HG02884 (cell line): ENCODE data around the gene FAM107B.
A peak's percentile ranks its signal among the peaks of the same experiment; 100 is the strongest.
"Not testable (repeated sequence)": the region's sequence is repeated elsewhere in the genome, so short reads cannot be mapped to it uniquely, and the experiment has no call there.

Experiments
- ATAC-seq: cut with Tn5 transposase; IDR thresholded peaks from one replicate; pipeline ENCODE4 v1.9.1; 2021; ENCODE audit warnings: mild to moderate bottlenecking, moderate library complexity; ENCODE audit not compliant: unreplicated experiment

FAM107B gene

DNA sequence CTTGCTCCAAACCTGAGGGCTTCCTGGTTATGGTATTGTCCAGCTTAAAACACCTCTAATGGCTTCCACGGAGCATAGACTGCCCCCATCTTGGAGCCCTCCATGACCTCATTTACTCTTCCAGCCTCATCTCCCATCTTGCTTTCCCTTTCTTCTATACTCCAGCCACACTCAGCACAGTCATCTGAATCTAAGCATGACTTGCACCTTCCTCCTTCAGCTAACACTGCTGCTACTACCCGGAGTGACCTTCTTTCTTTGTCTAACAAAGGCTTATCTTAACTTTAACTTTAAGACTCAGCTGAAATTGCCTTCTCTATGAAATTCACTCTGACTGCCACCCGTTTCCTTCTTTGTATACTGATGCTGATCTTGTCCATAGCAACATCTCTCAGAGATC is 135.1 kb downstream of the FAM107B start:
- ATAC-seq: no peak

DNA sequence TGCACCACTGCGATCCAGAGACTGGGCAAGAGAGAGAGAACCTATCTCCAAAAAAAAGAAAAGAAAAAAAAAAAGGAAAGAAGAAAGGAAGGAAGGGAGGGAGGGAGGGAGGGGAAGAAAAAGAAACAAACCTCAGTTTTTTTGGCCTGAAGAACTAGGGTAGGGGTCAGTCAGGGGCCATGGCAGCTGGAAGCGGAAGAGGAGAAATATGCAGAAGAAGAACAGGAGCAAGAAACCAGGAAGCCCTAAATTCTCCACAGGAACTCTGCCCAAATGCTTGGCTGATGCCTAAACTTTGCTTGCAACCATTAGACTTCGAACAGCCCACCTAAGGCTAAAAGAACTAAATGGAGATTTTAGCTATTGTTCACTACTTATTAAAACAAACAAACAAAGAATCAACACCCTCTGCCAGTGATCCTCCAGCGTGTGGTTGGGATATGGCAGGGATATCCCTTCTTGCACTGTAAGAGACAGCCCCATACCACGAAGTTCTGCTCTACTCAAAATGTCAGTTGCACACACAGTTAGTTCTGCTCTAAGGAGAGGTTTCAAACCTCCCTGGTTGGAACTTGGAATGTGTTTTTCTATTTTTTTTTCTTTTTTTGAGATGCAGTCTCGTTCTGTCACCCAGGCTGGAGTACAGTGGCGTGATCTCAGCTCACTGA is 139.5 kb downstream of the FAM107B start:
- ATAC-seq: no peak

GRCh38 chr10:14634572-14634971 is 140.1 kb downstream of the FAM107B start:
- not testable (repeated sequence) for ATAC-seq

DNA sequence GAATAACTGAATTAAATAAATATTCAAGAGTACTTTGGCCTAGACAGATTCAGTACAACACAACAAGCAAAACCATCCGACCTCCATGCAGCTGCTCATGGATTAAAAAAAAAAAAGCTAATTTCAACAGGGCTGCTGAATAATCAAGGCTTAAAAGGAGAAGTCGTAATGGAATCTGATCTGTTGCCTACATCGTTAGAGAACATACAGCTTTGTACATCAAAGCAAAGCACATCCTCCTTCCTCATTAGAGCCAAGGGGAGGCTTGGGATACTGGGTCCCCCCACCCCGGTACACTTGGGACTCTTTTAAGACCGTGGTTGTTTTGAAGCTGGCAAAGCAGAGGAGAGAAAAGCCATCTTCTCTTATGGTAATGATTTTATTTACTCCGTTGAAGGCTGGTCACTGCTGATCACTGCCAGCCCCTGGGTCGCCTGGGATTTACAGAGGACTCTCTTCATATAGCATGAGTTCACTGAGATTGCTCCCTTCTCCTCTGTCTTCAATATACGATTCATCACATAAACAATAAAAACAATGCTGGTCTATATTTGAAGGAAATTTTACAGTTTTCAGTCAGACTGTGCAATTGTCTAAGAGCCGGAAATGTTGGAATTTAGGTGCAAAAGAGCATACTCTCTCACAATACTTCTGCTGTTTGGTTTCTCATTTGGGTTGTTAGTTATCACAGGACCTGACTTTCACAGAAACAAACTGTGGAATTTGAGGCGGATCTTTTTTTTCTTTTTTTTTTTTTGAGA is 148.8 kb downstream of the FAM107B start:
- ATAC-seq: no peak

GRCh38 chr10:14625192-14625631 is 149.5 kb downstream of the FAM107B start:
- ATAC-seq: no peak

DNA sequence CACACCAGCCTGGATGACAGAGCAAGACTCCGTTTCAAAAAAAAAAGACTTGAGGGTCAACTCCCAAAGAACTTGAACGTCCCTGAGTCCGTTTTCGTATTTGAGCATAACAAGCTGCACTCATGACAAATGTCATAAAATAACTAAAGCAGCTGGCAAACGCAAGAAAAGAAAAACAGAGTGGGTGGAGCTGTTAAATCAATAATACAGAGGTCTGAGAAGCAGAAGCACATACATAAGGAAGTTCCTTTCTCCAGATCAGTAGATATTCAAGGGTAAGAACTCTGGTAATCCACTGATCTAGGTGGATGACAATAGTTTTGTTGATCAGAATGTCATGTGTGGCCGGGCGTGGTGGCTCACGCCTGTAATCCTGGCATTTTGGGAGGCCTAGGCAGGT is 150.1 kb downstream of the FAM107B start:
- ATAC-seq: no peak

DNA sequence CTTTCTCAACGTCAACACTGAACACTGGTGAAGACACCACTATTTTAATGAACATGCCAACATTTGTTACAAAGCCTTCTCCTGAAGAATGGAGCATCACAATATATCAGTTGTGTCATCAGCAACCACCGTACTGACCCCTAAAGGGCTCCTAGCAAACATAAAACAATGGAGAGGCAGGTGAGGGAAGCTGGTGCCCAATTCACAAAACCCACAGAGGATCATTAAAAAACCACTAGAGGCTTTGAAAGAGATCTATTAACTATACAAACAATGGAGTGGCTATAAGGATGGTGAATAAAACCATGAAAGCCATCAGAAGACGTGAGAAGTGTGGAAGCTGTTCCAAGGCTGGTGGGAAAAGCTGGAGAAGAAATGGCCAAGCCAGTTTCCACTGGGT is 150.8 kb downstream of the FAM107B start:
- no peak for ATAC-seq

DNA sequence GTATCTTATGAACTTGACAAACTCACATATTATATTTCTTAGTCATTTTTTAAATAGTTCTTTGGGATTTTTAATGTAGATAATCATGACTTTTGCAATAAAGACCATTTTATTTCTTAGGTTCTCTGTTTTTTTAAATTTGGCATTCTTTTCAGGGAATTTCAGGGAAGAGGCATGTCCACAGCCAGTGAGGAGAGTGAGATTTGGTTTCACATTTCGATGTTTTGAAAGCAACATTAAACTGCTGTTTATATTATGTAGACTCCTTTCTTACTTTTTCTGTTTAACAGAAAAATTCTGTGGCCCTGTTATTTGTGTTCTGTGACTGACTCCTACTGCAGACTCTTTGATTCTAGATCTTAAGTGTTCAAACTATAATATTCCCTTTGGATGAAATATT is 153.7 kb downstream of the FAM107B start:
- no peak for ATAC-seq

GRCh38 chr10:14618674-14619073 is 156.0 kb downstream of the FAM107B start:
- ATAC-seq: no peak

DNA sequence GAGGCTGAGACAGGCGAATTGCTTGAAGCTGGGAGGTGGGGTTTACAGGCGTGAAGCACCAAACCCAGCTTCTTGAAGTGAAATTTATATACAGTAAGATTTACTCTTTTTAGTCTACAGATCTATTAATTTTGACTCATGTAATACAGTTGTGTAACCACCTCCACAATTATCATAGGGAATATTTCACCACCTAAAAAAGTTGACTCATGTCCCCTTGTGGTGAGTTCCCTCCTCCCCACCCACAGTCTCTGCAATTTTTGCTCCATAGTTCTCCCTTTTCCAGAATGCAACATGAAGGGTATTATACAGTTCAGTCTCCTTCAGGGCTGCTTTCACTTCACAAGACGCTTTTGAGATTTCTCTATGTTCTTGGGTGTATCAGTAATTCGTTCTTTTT is 156.8 kb downstream of the FAM107B start:
- no peak for ATAC-seq

DNA sequence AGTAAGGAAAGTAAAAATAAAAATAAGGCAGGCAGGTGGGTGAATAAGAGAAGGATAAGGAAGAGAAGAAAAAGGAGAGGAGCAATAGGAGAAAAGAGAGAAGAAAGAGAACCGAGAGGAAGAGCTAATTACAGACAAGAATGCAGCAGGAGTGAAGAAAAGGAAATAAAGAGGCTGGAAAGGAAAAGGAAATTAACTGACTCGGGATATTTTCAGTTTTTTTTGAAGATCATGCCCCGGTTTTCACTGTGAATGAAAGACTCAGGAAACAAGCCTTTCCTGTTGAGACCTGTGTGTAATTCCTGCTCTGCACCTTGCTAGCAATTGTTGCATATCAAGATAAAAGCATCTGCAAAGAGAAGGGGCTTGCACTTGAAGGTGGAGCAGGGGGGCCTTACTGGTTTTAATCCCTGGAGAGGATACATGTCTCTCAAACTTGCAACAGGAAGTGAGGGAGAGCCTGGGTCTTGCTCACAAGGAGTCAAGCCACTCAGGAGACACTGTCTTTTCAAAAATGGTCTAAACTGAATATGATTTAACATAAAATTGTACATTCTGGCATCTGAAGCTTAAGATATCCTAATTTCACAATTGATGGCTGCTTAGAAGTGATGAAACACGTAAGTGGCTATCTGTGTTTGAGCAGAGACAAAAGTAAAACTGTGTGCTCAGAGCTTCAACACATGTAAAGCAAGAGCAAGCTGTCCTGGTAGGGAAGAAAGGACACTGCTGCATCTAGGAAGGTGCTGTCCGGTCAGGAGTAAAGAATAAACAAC is 157.6 kb downstream of the FAM107B start:
- ATAC-seq: no peak

DNA sequence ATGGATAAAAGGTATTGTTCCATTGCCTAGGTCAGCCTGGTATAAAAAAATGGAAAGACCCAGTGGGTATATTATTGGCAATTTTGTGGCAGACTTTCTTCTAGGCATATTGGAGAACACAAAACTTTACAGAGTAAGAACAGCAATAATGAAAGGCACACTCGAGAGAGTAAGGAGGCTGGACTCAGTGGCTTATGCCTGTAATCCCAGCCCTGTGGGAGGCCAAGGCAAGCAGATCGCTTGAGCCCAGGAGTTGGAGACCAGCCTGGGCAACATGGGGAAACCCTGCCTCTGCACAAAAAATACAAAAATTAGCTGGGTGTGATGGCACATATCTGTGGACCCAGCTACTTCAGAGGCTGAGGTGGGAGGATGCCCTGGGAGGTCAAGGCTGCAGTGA is 158.2 kb downstream of the FAM107B start:
- ATAC-seq: no peak

DNA sequence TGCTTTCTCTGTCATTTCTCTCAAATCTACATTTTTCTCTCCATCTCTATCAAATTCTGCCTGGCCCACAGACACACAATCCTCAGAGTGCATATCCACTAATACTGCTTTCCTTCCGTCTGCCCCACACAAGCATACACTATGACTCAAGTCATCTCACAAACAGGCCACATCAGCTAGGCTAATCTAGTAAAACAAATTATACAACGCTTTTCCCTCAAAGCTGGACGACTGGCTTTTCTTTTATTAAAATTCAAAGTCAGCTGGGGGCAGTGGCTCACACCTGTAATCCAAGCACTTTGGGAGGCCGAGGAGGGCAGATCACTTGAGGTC is 161.1 kb downstream of the FAM107B start:
- ATAC-seq: no peak

- no peak for ATAC-seq
Observed at GRCh38 chr10:14612873-14613587, 161.7 kb downstream of the FAM107B start.

GRCh38 chr10:14611968-14612693 is 162.6 kb downstream of the FAM107B start:
- no peak for ATAC-seq

DNA sequence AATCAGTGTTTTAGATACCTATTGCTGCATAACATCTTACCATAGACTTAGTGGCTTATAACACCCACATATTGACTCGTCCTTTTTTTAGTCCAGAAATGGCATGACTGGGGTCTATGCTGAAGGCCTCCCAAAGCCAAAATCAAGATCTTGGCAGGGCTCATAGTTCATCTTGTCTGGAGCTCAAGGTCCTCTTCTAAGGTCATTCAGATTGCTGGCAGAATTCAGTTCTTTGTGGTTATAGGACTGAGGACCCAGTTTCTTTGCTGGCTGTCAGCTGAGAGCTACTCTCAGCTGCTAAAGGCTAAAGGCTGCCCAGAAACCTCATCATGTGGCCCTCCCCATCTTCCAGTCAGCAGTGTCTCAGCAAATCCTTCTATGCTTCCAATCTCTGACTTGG is 165.5 kb downstream of the FAM107B start:
- no peak for ATAC-seq

GRCh38 chr10:14608381-14609001 is 166.2 kb downstream of the FAM107B start:
- ATAC-seq: no peak

GRCh38 chr10:14606633-14607032 is 168.1 kb downstream of the FAM107B start:
- no peak for ATAC-seq

DNA sequence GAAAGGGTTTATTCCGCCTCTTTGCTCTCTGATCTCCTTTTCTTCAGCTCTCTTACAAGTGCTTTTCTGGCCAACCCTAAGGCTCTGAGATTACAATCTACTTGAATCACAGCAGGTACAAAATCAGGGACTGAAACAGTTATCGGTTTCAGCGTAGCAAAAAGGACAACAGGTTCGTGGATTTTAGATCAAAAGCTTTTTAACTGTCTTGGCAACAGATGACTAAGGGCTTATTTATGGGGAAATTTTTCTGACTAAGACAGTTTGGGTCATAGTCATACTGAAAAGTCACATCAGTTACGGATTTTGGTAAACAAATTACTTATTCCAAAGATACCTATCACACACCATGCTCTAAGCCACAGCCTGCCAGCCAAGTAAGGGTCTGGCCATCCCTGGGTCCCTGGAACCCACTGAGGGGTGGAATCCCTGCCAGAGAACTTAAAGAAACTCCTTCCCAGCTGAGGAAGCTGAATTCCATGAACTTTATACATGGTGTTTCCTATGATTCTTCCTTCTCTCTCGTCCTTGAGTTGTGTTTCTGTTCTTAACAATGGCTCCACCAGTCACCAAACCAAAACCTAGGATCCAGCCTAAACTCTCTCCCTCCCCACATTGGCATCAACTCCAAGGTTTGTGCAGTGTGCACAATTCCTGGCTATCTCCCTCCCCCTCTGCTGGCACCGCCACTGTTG is 169.3 kb downstream of the FAM107B start:
- ATAC-seq: peak; percentile 48
